DMS53 treated with DMSO at 0.1 percent for 48 hours (cell line): ENCODE measurements around the gene MRPL37.
"Not testable (repeated sequence)": the region's sequence is repeated elsewhere in the genome, so short reads cannot be mapped to it uniquely, and the experiment has no call there.

Source experiments
- DNase-seq: peaks from one replicate; lab custom pipeline; 2025; ENCODE audit not compliant: unreplicated experiment; lab: John Stamatoyannopoulos, UW

The MRPL37 gene

GRCh38 chr1:54218883-54219687 lies 19.1 kb downstream of the MRPL37 start:
- no peak for DNase-seq

GRCh38 chr1:54219688-54220003 lies 19.7 kb downstream of the MRPL37 start:
- no peak for DNase-seq

- no peak for DNase-seq
Measured at GRCh38 chr1:54220004-54220811, 20.2 kb downstream of the MRPL37 start.

GRCh38 chr1:54221113-54221834 lies 21.3 kb downstream of the MRPL37 start:
- no peak for DNase-seq

- DNase-seq, result no peak
Measured at GRCh38 chr1:54221867-54222484, 22.0 kb downstream of the MRPL37 start.

- DNase-seq, result no peak
Measured at GRCh38 chr1:54222711-54223110, 22.7 kb downstream of the MRPL37 start.

- DNase-seq, result no peak
Measured at GRCh38 chr1:54223441-54224202, 23.7 kb downstream of the MRPL37 start.

GRCh38 chr1:54224233-54224632 lies 24.3 kb downstream of the MRPL37 start:
- no peak for DNase-seq

GRCh38 chr1:54225378-54225777 lies 25.4 kb downstream of the MRPL37 start:
- DNase-seq, result no peak

GRCh38 chr1:54225986-54226559 lies 26.1 kb downstream of the MRPL37 start:
- no peak for DNase-seq

GRCh38 chr1:54227091-54227602 lies 27.2 kb downstream of the MRPL37 start:
- peak; percentile 87 for DNase-seq

GRCh38 chr1:54227891-54228310 lies 27.9 kb downstream of the MRPL37 start:
- DNase-seq, result no peak

GRCh38 chr1:54228638-54229079 lies 28.7 kb downstream of the MRPL37 start:
- no peak for DNase-seq

GRCh38 chr1:54229281-54229891 lies 29.4 kb downstream of the MRPL37 start:
- DNase-seq, result no peak

GRCh38 chr1:54230507-54231339 lies 30.8 kb downstream of the MRPL37 start:
- DNase-seq, result no peak

- not testable (repeated sequence) for DNase-seq
Measured at GRCh38 chr1:54233196-54233595, 33.2 kb downstream of the MRPL37 start.

GRCh38 chr1:54234284-54234683 lies 34.3 kb downstream of the MRPL37 start:
- no peak for DNase-seq

GRCh38 chr1:54237586-54237985 lies 37.6 kb downstream of the MRPL37 start:
- no peak for DNase-seq
